GM21390 (cell line): Measurements from ENCODE around the gene TMOD1.

Source experiments
- ATAC-seq: cut with Tn5 transposase; IDR thresholded peaks from one replicate; pipeline ENCODE4 v1.9.1; 2021; ENCODE audit not compliant: unreplicated experiment

TMOD1 gene

GRCh38 chr9:97630591-97630990, 129.1 kb downstream of the TMOD1 start:
- no peak for ATAC-seq

DNA sequence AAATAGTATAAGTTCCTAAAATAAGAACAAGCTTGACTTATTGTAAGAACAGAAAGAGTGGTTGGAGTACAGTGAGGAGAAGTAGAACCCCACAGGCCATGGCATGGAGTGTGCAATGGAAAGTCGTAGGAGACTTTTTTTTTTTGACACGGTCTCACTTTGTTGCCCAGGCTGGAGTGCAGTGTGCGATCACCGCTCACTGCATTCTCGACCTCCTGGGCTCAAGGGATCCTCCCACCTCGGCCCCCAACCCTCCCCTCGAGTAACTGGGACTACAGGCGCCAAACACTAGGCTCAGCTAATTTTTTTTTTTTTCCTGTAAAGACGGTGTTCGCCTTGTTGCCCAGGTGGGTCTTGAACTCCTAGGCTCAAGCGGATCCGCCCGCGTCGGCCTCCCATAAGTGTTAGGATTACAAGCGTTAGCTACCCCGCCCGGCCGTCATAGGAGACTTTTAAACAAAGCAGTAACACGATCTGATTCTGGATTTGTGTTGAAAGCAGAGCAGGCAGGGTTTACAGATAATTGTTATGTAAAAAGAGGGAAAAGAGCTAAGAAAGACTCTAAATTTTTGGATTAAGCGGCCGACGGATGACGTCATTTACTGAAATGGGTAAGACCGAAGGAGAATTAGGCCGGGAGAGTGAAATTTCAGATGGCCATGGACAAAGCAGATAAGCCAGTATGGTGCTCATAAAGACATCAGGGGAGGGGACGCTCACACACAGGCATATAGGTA, 130.9 kb downstream of the TMOD1 start:
- ATAC-seq, result peak; percentile 7

DNA sequence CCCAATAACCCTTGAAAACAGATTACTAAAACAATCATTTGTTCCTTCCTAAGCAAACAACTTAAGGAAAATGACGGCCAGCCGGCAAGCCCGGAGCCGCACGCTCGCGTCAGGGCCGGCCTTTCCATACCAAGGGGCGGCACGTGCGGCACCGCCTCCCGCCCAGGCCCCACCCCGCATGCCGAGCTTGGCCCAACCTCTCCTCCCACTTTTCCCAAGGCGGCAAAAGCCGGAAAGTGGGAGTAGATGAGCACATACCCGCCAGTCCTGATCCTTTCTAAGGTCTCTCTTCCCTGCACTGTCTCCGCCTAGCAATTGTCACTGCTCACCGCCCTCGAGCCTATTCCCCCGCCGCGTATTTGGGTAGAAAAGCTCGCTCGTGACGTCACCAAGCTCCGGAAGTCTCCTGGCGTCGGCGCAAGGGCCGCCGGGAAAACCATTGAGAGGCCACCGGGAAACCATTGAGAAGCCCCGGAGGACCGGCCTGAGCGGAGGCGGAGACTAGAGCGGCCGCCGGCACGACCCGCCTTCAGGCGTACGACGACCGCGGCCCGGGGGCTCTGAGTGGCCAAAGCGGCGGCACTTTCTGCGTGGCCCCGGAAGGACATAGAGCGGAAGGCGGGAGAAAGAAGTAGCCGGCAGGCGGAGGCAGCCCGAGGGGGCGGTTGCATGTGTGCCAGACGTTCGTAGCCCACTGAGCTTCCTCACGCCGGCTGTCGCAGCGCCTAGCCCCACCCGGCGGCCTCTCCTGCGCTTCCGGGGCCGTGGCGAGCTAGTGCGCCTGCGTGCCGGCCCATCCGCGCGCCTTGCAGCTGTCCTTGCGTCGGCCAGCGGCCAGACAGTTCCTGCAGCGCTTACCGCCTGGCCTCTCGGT, 131.8 kb downstream of the TMOD1 start, which contains the start of the genes NCBP1 and TSTD2:
Gene NCBP1, plus strand, starts transcription at position 837 of the 874 bp plus-strand sequence. CDS start 61 bp downstream, outside the sequence.
Gene TSTD2, minus strand, starts transcription at position 384 of the 874 bp plus-strand sequence. CDS start 5,806 bp downstream, outside the sequence.
- ATAC-seq, result peak; percentile 81

DNA sequence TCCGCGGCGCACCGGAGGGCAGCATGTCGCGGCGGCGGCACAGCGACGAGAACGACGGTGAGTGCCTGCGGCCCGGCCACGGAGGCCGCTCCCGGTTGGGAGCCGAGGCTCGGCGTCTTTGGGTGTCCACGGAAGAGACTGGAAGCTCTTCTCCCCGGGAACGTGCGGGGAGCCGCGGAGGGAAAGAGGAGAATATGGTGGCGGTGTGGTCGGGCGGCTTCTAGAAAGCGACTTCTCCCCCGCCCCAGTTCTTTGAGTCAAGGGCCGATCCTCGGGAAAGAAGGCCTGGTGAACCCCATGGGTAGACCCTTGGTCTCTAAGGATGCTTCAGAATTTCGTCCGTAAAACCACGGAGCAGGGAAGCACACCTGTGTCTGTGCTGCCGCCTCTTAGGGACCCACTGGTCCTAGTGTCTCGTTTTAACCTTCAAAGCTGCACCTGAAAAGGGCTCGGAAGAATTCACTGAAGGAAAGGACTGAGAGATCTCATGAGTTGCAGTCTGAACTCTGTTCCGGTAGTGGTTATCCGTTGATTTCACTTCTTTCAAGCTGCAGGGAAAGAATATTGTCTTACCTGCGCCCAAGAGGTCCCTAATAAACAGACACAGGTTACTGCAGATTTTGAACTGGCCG, 132.5 kb downstream of the TMOD1 start:
- ATAC-seq, result peak; percentile 1

DNA sequence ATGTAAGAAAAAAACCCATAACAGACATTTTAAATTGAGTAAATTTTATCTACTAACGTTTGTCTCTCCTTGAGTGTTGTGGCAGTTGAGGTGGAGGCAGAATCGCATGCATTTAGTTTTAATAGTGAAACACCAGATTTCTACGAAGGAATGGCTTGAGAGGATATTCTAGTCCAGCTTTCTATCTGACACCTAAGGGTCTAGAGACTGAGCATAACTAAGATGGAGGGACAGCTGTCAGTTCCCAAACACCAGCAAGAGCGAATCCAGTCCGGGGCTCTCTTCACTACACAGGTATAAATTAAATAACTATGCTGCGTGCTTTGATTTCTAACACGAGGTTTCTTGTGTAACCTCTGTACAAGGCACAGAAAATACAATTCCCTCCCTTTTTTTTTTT, 133.6 kb downstream of the TMOD1 start:
- no peak for ATAC-seq

DNA sequence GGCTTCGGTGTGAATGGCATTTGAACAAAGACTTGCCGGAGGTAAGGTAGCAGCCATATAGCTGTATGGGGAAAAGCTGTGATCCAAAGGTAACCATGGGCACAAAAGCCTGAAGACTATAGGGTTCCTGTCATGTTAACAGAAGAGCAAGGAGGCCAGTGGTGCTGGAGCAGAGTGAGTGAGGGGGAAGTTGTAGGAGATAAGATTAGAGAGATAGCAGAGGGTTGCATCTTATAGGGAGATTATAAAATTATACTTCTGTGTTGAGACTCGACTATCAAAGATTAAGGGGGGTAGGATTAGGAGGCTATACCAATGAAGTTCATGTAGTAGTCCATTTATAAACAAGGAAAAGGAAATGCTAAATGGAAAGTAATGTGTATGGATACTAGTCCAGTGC, 135.4 kb downstream of the TMOD1 start:
- ATAC-seq, result no peak

GRCh38 chr9:97638666-97639065, 137.2 kb downstream of the TMOD1 start:
- no peak for ATAC-seq

DNA sequence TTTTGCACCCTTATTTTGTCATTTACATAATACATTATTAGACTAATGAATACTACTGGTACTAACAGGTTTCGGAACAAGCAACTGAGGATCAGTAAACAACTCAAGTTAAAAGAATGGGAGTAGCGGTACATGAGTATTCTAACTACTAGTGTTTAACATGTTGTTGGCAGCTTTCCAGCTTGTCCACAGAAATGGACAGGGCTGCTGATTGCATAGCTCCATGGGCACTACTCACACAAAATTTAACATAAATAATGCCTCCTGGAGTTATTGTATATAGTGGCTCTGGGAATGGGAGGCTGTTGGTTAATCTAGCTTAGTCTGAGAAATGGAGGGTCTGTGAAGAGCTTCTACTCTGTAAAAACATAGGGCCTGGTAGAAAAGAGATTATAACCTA, 138.9 kb downstream of the TMOD1 start:
- no peak for ATAC-seq

GRCh38 chr9:97645720-97646119, 144.3 kb downstream of the TMOD1 start:
- no peak for ATAC-seq

GRCh38 chr9:97647996-97648395, 146.5 kb downstream of the TMOD1 start:
- ATAC-seq, result no peak
